Esophagus muscularis mucosa (tissue), 4 donors: ENCODE results near the gene MYO10. TPM values are rescaled to one million over a fixed set of nuclear protein-coding genes. Genes with fewer than 3 reads are reported as not detected.

Source experiments
- DNase-seq: peaks from one replicate; pipeline ENCODE4 v3.0.0-alpha.2; 2017; ENCODE audit errors: extremely low spot score
- H3K27ac ChIP-seq, 4 donors: fragments of 200-600 bp; sonication (generic); replicated peaks in 1 of 4; 1 replicate in 3 of 4; 2 replicates in 1 of 4; pipeline ENCODE4 v1.5.1; 2016 to 2019; ENCODE audit warnings: mild to moderate bottlenecking in 1 of 4
- H3K27me3 ChIP-seq, 4 donors: fragments of 200-600 bp; sonication (generic); one replicate each; pipeline versions ENCODE4 v1.5.1 to v1.6.0; 2016 to 2019
- H3K36me3 ChIP-seq, 4 donors: fragments of 200-600 bp; sonication (generic); one replicate each; pipeline ENCODE4 v1.5.1; 2016 to 2019
- H3K4me1 ChIP-seq, 4 donors: fragments of 200-600 bp; sonication (generic); one replicate each; pipeline ENCODE4 v1.5.1; 2016 to 2019
- H3K4me3 ChIP-seq, 4 donors: fragments of 200-600 bp; sonication (generic); 1 replicate in 2 of 4; 2 replicates in 2 of 4; pipeline ENCODE4 v1.5.1; 2016 to 2019; ENCODE audit warnings: mild to moderate bottlenecking in 4 of 4, moderate library complexity in 1 of 4
- H3K9me3 ChIP-seq, 4 donors: fragments of 200-600 bp; sonication (generic); 1 replicate in 3 of 4; 2 replicates in 1 of 4; pipeline ENCODE4 v1.5.1; 2016 to 2019
- CTCF ChIP-seq, 3 experiments: fragments of 200-600 bp in 2 of 3; fragments of 450-650 bp in 1 of 3; sonication (generic) in 2 of 3; IDR thresholded peaks; one replicate each; pipeline ENCODE4 v1.5.1; 2017 to 2019; ENCODE audit warnings: antibody characterized with exemption in 3 of 3, mild to moderate bottlenecking in 2 of 3, moderate library complexity in 1 of 3
- EP300 ChIP-seq: sonication (generic); formaldehyde crosslinking; IDR thresholded peaks from one replicate; pipeline ENCODE4 v1.6.1; 2017; ENCODE audit warnings: antibody characterized with exemption
- POLR2A ChIP-seq: fragments of 450-650 bp; IDR thresholded peaks from one replicate; pipeline ENCODE4 v1.6.1; 2017; ENCODE audit warnings: antibody characterized with exemption, moderate library complexity, mild to moderate bottlenecking, low read depth
- POLR2AphosphoS5 ChIP-seq, 2 donors: sonication (generic); formaldehyde crosslinking; IDR thresholded peaks; one replicate each; pipeline ENCODE4 v1.6.1; 2017; ENCODE audit warnings: antibody characterized with exemption in 2 of 2
- WGBS: methylation state at CpG from one replicate; pipeline ENCODE4 v1.1.5; 2018; 5-methylcytosine and 5-hydroxymethylcytosine counted together
- intact Hi-C: fragments of 100-400 bp; cut with DNase I; formaldehyde crosslinking; loops from one replicate; pipeline ENCODE4 v1.15.1; 2023
- total RNA-seq, 4 donors: library from RNA; depleted of rRNA; stranded (reverse); fragments of >200 nt; gene quantifications; one replicate each; pipeline versions ENCODE4 v1.1.0 to v1.2.1, GENCODE V29; 2016

Gene MYO10
- total RNA-seq, 4 donors from 2014 or later: 7.1 to 9.3 (median 7.8) TPM

GRCh38 chr5:16901021-16901644, 35.0 kb downstream of the MYO10 start:
- no peaks in the 10 kb centered on the region for H3K9me3 ChIP-seq
- 83% methylated on average over 13 of the region's 13 CpGs for WGBS
- no peaks in the 10 kb centered on the region for H3K36me3 ChIP-seq
- no peak overlapping the region for H3K27ac ChIP-seq
- DNase-seq: no peak
- intact Hi-C loops: no loop called here
- no peaks in the 10 kb centered on the region for H3K4me1 ChIP-seq
- TF ChIP-seq POLR2AphosphoS5 (IDR thresholded peaks at IDR 0.05): no peak
- no peak for TF ChIP-seq EP300
- TF ChIP-seq POLR2A: no peak
- no peak for TF ChIP-seq CTCF (IDR thresholded peaks at IDR 0.05)
- H3K27me3 ChIP-seq: no peaks in the 10 kb centered on the region
- H3K4me3 ChIP-seq: no peak overlapping the region

GRCh38 chr5:16899171-16899570, 36.9 kb downstream of the MYO10 start:
- Histone ChIP-seq H3K27ac (no peak overlapping the region), H3K4me1 (no peaks in the 10 kb centered on the region), H3K4me3 (no peak overlapping the region), H3K36me3 (no peaks in the 10 kb centered on the region), H3K27me3 (no peaks in the 10 kb centered on the region), H3K9me3 (no peaks in the 10 kb centered on the region)
- TF ChIP-seq POLR2AphosphoS5 (IDR thresholded peaks at IDR 0.05) (no peak), EP300 (no peak), CTCF (IDR thresholded peaks at IDR 0.05) (no peak), POLR2A (no peak)
- intact Hi-C loops: no loop called here
- DNase-seq: no peak
- 90% methylated on average over 12 of the region's 12 CpGs for WGBS

- Histone ChIP-seq H3K27me3 (no peaks in the 10 kb centered on the region), H3K4me1 (no peaks in the 10 kb centered on the region), H3K4me3 (no peak overlapping the region), H3K9me3 (no peaks in the 10 kb centered on the region), H3K36me3 (no peaks in the 10 kb centered on the region), H3K27ac (no peak overlapping the region)
- intact Hi-C loops: no loop called here
- 94% methylated on average over 6 of the region's 6 CpGs for WGBS
- TF ChIP-seq POLR2A (no peak), CTCF (IDR thresholded peaks at IDR 0.05) (no peak), POLR2AphosphoS5 (IDR thresholded peaks at IDR 0.05) (no peak), EP300 (no peak)
- no peak for DNase-seq
These were observed 38.3 kb downstream of the MYO10 start for GRCh38 chr5:16897800-16898199.

- Histone ChIP-seq H3K27me3 (no peaks in the 10 kb centered on the region), H3K9me3 (no peaks in the 10 kb centered on the region), H3K4me3 (no peak overlapping the region), H3K36me3 (no peaks in the 10 kb centered on the region), H3K4me1 (no peaks in the 10 kb centered on the region), H3K27ac (no peak overlapping the region)
- TF ChIP-seq POLR2A (no peak), POLR2AphosphoS5 (IDR thresholded peaks at IDR 0.05) (no peak), CTCF (IDR thresholded peaks at IDR 0.05) (no peak), EP300 (no peak)
- WGBS: 52% methylated on average over 7 of the region's 7 CpGs
- intact Hi-C loops: no loop called here
- no peak for DNase-seq
These were observed 38.8 kb downstream of the MYO10 start for GRCh38 chr5:16897284-16897704.

- Histone ChIP-seq H3K9me3 (no peaks in the 10 kb centered on the region), H3K27me3 (no peaks in the 10 kb centered on the region), H3K4me3 (no peak overlapping the region), H3K4me1 (no peaks in the 10 kb centered on the region), H3K27ac (no peak overlapping the region), H3K36me3 (no peaks in the 10 kb centered on the region)
- DNase-seq: no peak
- intact Hi-C loops: no loop called here
- 71% methylated on average over 4 of the region's 4 CpGs for WGBS
- TF ChIP-seq EP300 (no peak), POLR2A (no peak), POLR2AphosphoS5 (IDR thresholded peaks at IDR 0.05) (no peak), CTCF (IDR thresholded peaks at IDR 0.05) (no peak)
These were observed 39.3 kb downstream of the MYO10 start for GRCh38 chr5:16896767-16897166.
